ENCODE data around the gene CAMSAP2.

DNA sequence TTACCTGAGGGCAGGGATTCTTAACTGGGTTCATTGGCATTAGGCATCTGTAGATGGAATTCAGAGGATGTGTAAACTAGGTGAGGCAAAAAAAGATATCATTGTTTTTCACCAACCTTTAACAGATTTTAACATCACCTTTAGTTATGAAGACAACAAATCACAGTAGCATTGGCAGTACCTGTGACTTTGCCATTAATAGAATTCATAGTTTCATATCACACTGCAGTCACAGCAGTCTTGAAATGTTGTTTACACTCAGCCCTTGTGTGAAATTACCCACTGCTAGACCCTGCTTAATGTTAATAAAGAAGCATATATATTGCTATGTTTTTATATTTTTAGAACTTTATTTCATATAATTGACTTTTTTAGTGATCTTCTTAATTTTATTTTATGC lies 154.3 kb downstream of the CAMSAP2 start:
- TF ChIP-seq, protein P1, sequence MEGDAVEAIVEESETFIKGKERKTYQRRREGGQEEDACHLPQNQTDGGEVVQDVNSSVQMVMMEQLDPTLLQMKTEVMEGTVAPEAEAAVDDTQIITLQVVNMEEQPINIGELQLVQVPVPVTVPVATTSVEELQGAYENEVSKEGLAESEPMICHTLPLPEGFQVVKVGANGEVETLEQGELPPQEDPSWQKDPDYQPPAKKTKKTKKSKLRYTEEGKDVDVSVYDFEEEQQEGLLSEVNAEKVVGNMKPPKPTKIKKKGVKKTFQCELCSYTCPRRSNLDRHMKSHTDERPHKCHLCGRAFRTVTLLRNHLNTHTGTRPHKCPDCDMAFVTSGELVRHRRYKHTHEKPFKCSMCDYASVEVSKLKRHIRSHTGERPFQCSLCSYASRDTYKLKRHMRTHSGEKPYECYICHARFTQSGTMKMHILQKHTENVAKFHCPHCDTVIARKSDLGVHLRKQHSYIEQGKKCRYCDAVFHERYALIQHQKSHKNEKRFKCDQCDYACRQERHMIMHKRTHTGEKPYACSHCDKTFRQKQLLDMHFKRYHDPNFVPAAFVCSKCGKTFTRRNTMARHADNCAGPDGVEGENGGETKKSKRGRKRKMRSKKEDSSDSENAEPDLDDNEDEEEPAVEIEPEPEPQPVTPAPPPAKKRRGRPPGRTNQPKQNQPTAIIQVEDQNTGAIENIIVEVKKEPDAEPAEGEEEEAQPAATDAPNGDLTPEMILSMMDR (IDR thresholded peaks at IDR 0.05; ENCODE audit: low read length): no peak
- no peak for TF ChIP-seq EZH2phosphoT487 (IDR thresholded peaks at IDR 0.05; ENCODE audit: low read length)
